HCT116 (cell line): ENCODE results near the gene DIP2B. TPM values are rescaled to one million over a fixed set of nuclear protein-coding genes. Genes with fewer than 3 reads are reported as not detected.

Source experiments
- ATAC-seq: fragments of 200-7000 bp; cut with Tn5 transposase; 2 replicates; pipeline ENCODE4 v1.9.1; 2020; ENCODE audit warnings: mild to moderate bottlenecking, moderate library complexity
- BruUV-seq: library from RNA; stranded (reverse); fragments of 400-500 nt; replicated peaks from 2 replicates; lab custom pipeline; 2021; lab: Mats Ljungman, UMichigan
- CTCF ChIA-PET: fragments of 300-600 bp; sonication (Branson Sonifier 250); formaldehyde crosslinking; loops from one replicate; lab custom pipeline; 2021; ENCODE audit warnings: antibody characterized with exemption; lab: Charles Lee
- POLR2A ChIA-PET: fragments of 300-600, 350-600 bp; sonication (Branson Sonifier 250); formaldehyde crosslinking; loops from one replicate; lab custom pipeline; 2021; ENCODE audit warnings: antibody characterized with exemption; lab: Charles Lee
- RAD21 ChIA-PET, 2 experiments: fragments of 300-600 bp; sonication (Branson Sonifier 250); formaldehyde crosslinking; loops; one replicate each; lab custom pipeline; 2023; ENCODE audit warnings: low total read pairs in 2 of 2; ENCODE audit not compliant: uncharacterized antibody in 2 of 2, unreplicated experiment in 2 of 2, low non-redundant PET in 1 of 2; lab: Charles Lee
- DNase-seq: peaks from one replicate; pipeline ENCODE4 v3.0.0-alpha.2; 2010; ENCODE audit warnings: low read depth, low spot score
- H2AFZ ChIP-seq: fragments of 200-600 bp; shearing (Covaris generic), sonication (generic); 2 replicates; pipeline ENCODE4 v1.6.1; 2017; ENCODE audit warnings: low read depth, mixed run types, mixed read lengths, antibody characterized with exemption, low read length; ENCODE audit not compliant: poor library complexity, severe bottlenecking
- H3K27ac ChIP-seq: 2 replicates; pipeline ENCODE4 v1.5.1; 2012; ENCODE audit warnings: low read depth, low read length
- H3K27me3 ChIP-seq: fragments of 200-600 bp; sonication (generic); 2 replicates; pipeline ENCODE4 v1.6.1; 2016; ENCODE audit warnings: mixed run types, low read length, mixed read lengths; ENCODE audit not compliant: insufficient read depth
- H3K36me3 ChIP-seq, 2 experiments: fragments of 200-500 bp in 1 of 2; fragments of 200-600 bp in 1 of 2; sonication (Bioruptor generic) in 1 of 2; sonication (generic) in 1 of 2; 2 replicates each; pipeline versions ENCODE4 v1.5.1 to v1.6.1; 2014 to 2016; ENCODE audit warnings: low read length in 2 of 2, inconsistent platforms in 1 of 2, mixed read lengths in 1 of 2, mixed run types in 1 of 2; ENCODE audit not compliant: insufficient read depth in 2 of 2, control insufficient read depth in 1 of 2
- H3K4me1 ChIP-seq, 2 experiments: fragments of 200-600 bp in 1 of 2; sonication (generic) in 1 of 2; 2 replicates each; pipeline versions ENCODE4 v1.5.1 to v1.6.1; 2012 to 2017; ENCODE audit warnings: low read length in 2 of 2, inconsistent platforms in 1 of 2, mild to moderate bottlenecking in 1 of 2, mixed read lengths in 1 of 2, mixed run types in 1 of 2, moderate library complexity in 1 of 2; ENCODE audit not compliant: insufficient read depth in 2 of 2, control insufficient read depth in 1 of 2
- H3K4me2 ChIP-seq: fragments of 200-600 bp; sonication (generic); 2 replicates; pipeline ENCODE4 v1.6.1; 2017; ENCODE audit warnings: mixed run types, low read length, mixed read lengths
- H3K4me3 ChIP-seq, 2 experiments: fragments of 200-600 bp in 1 of 2; sonication (generic) in 1 of 2; replicated peaks in 1 of 2; 2 replicates each; pipeline ENCODE4 v1.5.1; 2011 to 2016; ENCODE audit warnings: low read length in 2 of 2, control low read depth in 1 of 2, low read depth in 1 of 2, mild to moderate bottlenecking in 1 of 2, mixed read lengths in 1 of 2, mixed run types in 1 of 2
- H3K79me2 ChIP-seq: fragments of 200-600 bp; sonication (generic); 2 replicates; pipeline ENCODE4 v1.6.1; 2017; ENCODE audit warnings: mild to moderate bottlenecking, mixed run types, low read length, moderate library complexity, mixed read lengths; ENCODE audit not compliant: insufficient read depth
- H3K9ac ChIP-seq: fragments of 200-600 bp; sonication (generic); 2 replicates; pipeline ENCODE4 v1.6.1; 2016; ENCODE audit warnings: low read length, mixed read lengths
- H3K9me2 ChIP-seq: fragments of 200-600 bp; sonication (generic), shearing (Covaris generic); 2 replicates; pipeline ENCODE4 v1.6.1; 2017; ENCODE audit warnings: mixed run types, mild to moderate bottlenecking, moderate library complexity; ENCODE audit not compliant: insufficient read depth
- H3K9me3 ChIP-seq, 2 experiments: fragments of 200-500 bp in 1 of 2; fragments of 200-600 bp in 1 of 2; sonication (Bioruptor generic) in 1 of 2; sonication (generic) in 1 of 2; 2 replicates each; pipeline ENCODE4 v1.6.1; 2014 to 2017; ENCODE audit warnings: low read length in 2 of 2, mixed read lengths in 2 of 2, inconsistent platforms in 1 of 2, low read depth in 1 of 2, mild to moderate bottlenecking in 1 of 2, mixed run types in 1 of 2, moderate library complexity in 1 of 2; ENCODE audit not compliant: control insufficient read depth in 1 of 2, insufficient read depth in 1 of 2
- H4K20me1 ChIP-seq: fragments of 200-600 bp; sonication (generic), shearing (Covaris generic); 2 replicates; pipeline ENCODE4 v1.6.1; 2017; ENCODE audit warnings: mixed run types, mild to moderate bottlenecking, moderate library complexity; ENCODE audit not compliant: insufficient read depth
- CEBPB ChIP-seq: IDR thresholded peaks from 2 replicates; pipeline ENCODE4 v1.6.1; 2012; ENCODE audit warnings: low read depth
- ELF1 ChIP-seq: IDR thresholded peaks from 2 replicates; pipeline ENCODE4 v1.6.1; 2012; ENCODE audit warnings: low read depth, borderline replicate concordance
- EZH2 ChIP-seq: fragments of 200-600 bp; sonication (generic); IDR thresholded peaks from 2 replicates; pipeline ENCODE4 v1.6.1; 2017; ENCODE audit warnings: antibody characterized with exemption, mixed run types
- EZH2phosphoT487 ChIP-seq: fragments of 200-600 bp; IDR thresholded peaks from 2 replicates; pipeline ENCODE4 v1.6.1; 2018; ENCODE audit warnings: antibody characterized with exemption, borderline replicate concordance
- FOSL1 ChIP-seq: IDR thresholded peaks from 2 replicates; pipeline ENCODE4 v1.6.1; 2012; ENCODE audit warnings: low read depth
- JUND ChIP-seq: IDR thresholded peaks from 2 replicates; pipeline ENCODE4 v1.6.1; 2012
- POLR2A ChIP-seq: IDR thresholded peaks from 2 replicates; pipeline ENCODE4 v1.7.0; 2011; ENCODE audit warnings: borderline replicate concordance; ENCODE audit not compliant: insufficient read depth, insufficient read length; ENCODE audit errors: extremely low read depth
- POLR2AphosphoS5 ChIP-seq: IDR thresholded peaks from 2 replicates; pipeline ENCODE4 v1.6.1; 2011; ENCODE audit warnings: mild to moderate bottlenecking, low read depth, low read length, moderate library complexity
- RAD21 ChIP-seq: IDR thresholded peaks from 2 replicates; pipeline ENCODE4 v1.6.1; 2012; ENCODE audit warnings: low read depth, mild to moderate bottlenecking
- SIN3A ChIP-seq: IDR thresholded peaks from 2 replicates; pipeline ENCODE4 v1.6.1; 2012; ENCODE audit warnings: low read depth
- SP1 ChIP-seq: IDR thresholded peaks from 2 replicates; pipeline ENCODE4 v1.6.1; 2012; ENCODE audit warnings: low read depth
- SRF ChIP-seq: IDR thresholded peaks from 2 replicates; pipeline ENCODE4 v1.6.1; 2012; ENCODE audit warnings: low read depth
- TCF7L2 ChIP-seq: IDR thresholded peaks from 2 replicates; pipeline ENCODE4 v1.7.0; 2011; ENCODE audit warnings: borderline replicate concordance, inconsistent platforms; ENCODE audit not compliant: insufficient read depth, insufficient read length; ENCODE audit errors: extremely low read depth
- YY1 ChIP-seq: IDR thresholded peaks from 2 replicates; pipeline ENCODE4 v1.6.1; 2011; ENCODE audit warnings: low read length, low read depth, moderate library complexity, mild to moderate bottlenecking; ENCODE audit not compliant: insufficient replicate concordance; ENCODE audit errors: extremely low read depth
- ZFX ChIP-seq: fragments of 450-650 bp; IDR thresholded peaks from 2 replicates; pipeline ENCODE4 v1.6.1; 2017
- ZNF274 ChIP-seq: fragments of 200-500 bp; sonication (Bioruptor generic); IDR thresholded peaks from 2 replicates; pipeline ENCODE4 v1.6.1; 2014; ENCODE audit warnings: mild to moderate bottlenecking, low read depth, low read length, inconsistent platforms
- intact Hi-C: fragments of 100-400 bp; cut with micrococcal nuclease; formaldehyde crosslinking; loops from 2 replicates; pipeline ENCODE4 v1.10.0; 2022
- total RNA-seq: library from RNA; stranded (reverse); gene quantifications from one replicate; pipeline ENCODE4 v1.2.1, GENCODE V29; 2021; ENCODE audit not compliant: unreplicated experiment
- TF ChIP-seq, protein P1 (sequence below): IDR thresholded peaks from 2 replicates; pipeline ENCODE4 v1.6.1; 2012
- TF ChIP-seq, protein P2 (sequence below), 3 experiments: fragments of 200-600 bp in 1 of 3; sonication (generic) in 1 of 3; IDR thresholded peaks in 2 of 3; conservative IDR thresholded peaks in 1 of 3; 2 replicates each; pipeline ENCODE4 v1.5.1; 2012 to 2017; ENCODE audit warnings: low read depth in 2 of 3, low read length in 2 of 3, antibody characterized with exemption in 1 of 3, borderline replicate concordance in 1 of 3, control low read depth in 1 of 3, mild to moderate bottlenecking in 1 of 3, mixed read lengths in 1 of 3, mixed run types in 1 of 3, moderate library complexity in 1 of 3; ENCODE audit not compliant: insufficient read depth in 1 of 3
- TF ChIP-seq, protein P3 (sequence below): IDR thresholded peaks from 2 replicates; pipeline ENCODE4 v1.6.1; 2012
- TF ChIP-seq, protein P4 (sequence below): IDR thresholded peaks from 2 replicates; pipeline ENCODE4 v1.6.1; 2011; ENCODE audit warnings: mild to moderate bottlenecking, low read length, moderate library complexity; ENCODE audit not compliant: insufficient replicate concordance; ENCODE audit errors: extremely low read depth

Gene DIP2B
- total RNA-seq, 1 experiment from 2014 or later: 32.3 TPM

DNA sequence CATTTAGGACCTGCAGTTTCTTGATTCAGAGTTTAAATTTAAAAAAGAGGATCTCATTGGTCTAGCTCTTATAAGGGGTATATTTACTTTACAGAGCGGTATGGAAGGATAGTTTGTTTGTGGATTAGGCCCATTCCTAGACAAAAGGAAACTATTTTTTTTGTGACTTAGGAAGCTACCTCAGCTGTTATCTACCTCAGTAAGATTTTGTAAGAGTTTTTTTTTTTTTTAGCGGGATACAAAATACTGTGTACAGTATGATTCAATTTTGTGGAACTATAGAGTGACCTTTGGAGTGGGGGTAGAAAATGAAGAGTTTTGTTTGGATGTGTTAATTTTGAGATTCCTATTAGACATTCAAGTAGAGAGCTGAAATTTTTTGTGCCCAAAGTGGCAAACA lies 154.5 kb downstream of the DIP2B start:
- Histone ChIP-seq H3K9me3 (no peaks in the 10 kb centered on the region), H3K4me3 (no peak overlapping the region), H3K9me2 (no peaks in the 10 kb centered on the region), H3K27me3 (no peaks in the 10 kb centered on the region), H3K4me1 (peaks cover 3 to 5% of the 10 kb centered on the region in 2 experiments; a peak in 2 of 4 replicates), H3K36me3 (no peaks in the 10 kb centered on the region), H4K20me1 (0 out of 2 replicates have a peak, but pooled peaks cover 3% of the 10 kb centered on the region), H2AFZ (no peak overlapping the region), H3K4me2 (no peak overlapping the region)
- DNase-seq (no peak), ATAC-seq (no peak)
- intact Hi-C loops: no loop called here
- ChIA-PET CTCF (no interaction called here), POLR2A (interaction anchor here (0.6 kb wide), 1 partner anchor 38 kb away, joined by 3 read pairs; no protein-coding TSS in a partner anchor)
- BruUV-seq: no TSS peak
- TF ChIP-seq EZH2phosphoT487 (no peak), ELF1 (no peak), ZFX (no peak), POLR2AphosphoS5 (no peak), YY1 (no peak), CEBPB (no peak), JUND (no peak), EZH2 (no peak), POLR2A (no peak), TCF7L2 (no peak), SRF (no peak), ZNF274 (no peak), SP1 (no peak), RAD21 (no peak), FOSL1 (no peak), SIN3A (no peak)
- TF ChIP-seq, protein P1, sequence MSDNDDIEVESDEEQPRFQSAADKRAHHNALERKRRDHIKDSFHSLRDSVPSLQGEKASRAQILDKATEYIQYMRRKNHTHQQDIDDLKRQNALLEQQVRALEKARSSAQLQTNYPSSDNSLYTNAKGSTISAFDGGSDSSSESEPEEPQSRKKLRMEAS: no peak
- TF ChIP-seq, protein P2, sequence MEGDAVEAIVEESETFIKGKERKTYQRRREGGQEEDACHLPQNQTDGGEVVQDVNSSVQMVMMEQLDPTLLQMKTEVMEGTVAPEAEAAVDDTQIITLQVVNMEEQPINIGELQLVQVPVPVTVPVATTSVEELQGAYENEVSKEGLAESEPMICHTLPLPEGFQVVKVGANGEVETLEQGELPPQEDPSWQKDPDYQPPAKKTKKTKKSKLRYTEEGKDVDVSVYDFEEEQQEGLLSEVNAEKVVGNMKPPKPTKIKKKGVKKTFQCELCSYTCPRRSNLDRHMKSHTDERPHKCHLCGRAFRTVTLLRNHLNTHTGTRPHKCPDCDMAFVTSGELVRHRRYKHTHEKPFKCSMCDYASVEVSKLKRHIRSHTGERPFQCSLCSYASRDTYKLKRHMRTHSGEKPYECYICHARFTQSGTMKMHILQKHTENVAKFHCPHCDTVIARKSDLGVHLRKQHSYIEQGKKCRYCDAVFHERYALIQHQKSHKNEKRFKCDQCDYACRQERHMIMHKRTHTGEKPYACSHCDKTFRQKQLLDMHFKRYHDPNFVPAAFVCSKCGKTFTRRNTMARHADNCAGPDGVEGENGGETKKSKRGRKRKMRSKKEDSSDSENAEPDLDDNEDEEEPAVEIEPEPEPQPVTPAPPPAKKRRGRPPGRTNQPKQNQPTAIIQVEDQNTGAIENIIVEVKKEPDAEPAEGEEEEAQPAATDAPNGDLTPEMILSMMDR (IDR thresholded peaks at IDR 0.05 in 2 of 3, conservative IDR thresholded peaks at IDR 0.05 in 1 of 3; ENCODE audit: borderline replicate concordance in 1 of 3, insufficient read depth in 1 of 3, low read depth in 2 of 3, low read length in 2 of 3): no peak
- TF ChIP-seq, protein P3, sequence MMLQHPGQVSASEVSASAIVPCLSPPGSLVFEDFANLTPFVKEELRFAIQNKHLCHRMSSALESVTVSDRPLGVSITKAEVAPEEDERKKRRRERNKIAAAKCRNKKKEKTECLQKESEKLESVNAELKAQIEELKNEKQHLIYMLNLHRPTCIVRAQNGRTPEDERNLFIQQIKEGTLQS: no peak
- TF ChIP-seq, protein P4, sequence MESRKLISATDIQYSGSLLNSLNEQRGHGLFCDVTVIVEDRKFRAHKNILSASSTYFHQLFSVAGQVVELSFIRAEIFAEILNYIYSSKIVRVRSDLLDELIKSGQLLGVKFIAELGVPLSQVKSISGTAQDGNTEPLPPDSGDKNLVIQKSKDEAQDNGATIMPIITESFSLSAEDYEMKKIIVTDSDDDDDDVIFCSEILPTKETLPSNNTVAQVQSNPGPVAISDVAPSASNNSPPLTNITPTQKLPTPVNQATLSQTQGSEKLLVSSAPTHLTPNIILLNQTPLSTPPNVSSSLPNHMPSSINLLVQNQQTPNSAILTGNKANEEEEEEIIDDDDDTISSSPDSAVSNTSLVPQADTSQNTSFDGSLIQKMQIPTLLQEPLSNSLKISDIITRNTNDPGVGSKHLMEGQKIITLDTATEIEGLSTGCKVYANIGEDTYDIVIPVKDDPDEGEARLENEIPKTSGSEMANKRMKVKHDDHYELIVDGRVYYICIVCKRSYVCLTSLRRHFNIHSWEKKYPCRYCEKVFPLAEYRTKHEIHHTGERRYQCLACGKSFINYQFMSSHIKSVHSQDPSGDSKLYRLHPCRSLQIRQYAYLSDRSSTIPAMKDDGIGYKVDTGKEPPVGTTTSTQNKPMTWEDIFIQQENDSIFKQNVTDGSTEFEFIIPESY: no peak
- TF ChIP-seq, all 23 proteins: peak for 0
- Histone ChIP-seq H3K79me2 (peaks cover 7% of the 10 kb centered on the region; the same call in 1 of the 2 replicates), H3K27ac (no peak overlapping the region), H3K9ac (no peak overlapping the region)
- RAD21 ChIA-PET: no interaction called here
